Ectodermal cell (in vitro differentiated cells): ENCODE results near the gene ZNF575.
A peak's percentile ranks its signal among the peaks of the same experiment; 100 is the strongest.

Experiments
- H3K27ac ChIP-seq: 2 replicates; pipeline ENCODE4 v1.7.0; 2013; ENCODE audit warnings: mild to moderate bottlenecking, low read depth, low read length; ENCODE audit not compliant: insufficient read depth, poor library complexity, severe bottlenecking
- H3K27me3 ChIP-seq: 2 replicates; pipeline ENCODE4 v1.7.0; 2013; ENCODE audit warnings: mild to moderate bottlenecking, low read length; ENCODE audit not compliant: insufficient read depth, control insufficient read depth, poor library complexity, severe bottlenecking
- H3K36me3 ChIP-seq: one replicate; pipeline ENCODE4 v1.7.0; 2013; ENCODE audit warnings: low read length; ENCODE audit not compliant: control insufficient read depth, insufficient read depth
- H3K4me1 ChIP-seq: one replicate; pipeline ENCODE4 v1.7.0; 2013; ENCODE audit warnings: low read length; ENCODE audit not compliant: control insufficient read depth, insufficient read depth
- H3K4me3 ChIP-seq: 2 replicates; pipeline ENCODE4 v1.7.0; 2013; ENCODE audit warnings: low read depth, low read length, control low read depth; ENCODE audit not compliant: insufficient read depth
- H3K9me3 ChIP-seq: 2 replicates; pipeline ENCODE4 v1.7.0; 2013; ENCODE audit warnings: mild to moderate bottlenecking, low read length, moderate library complexity; ENCODE audit not compliant: control insufficient read depth
- WGBS, 2 experiments: methylation state at CpG; one replicate each; pipeline ENCODE4 v1.1.7; 2013; ENCODE audit warnings: missing lambda C conversion rate in 2 of 2; 5-methylcytosine and 5-hydroxymethylcytosine counted together

Gene ZNF575

DNA sequence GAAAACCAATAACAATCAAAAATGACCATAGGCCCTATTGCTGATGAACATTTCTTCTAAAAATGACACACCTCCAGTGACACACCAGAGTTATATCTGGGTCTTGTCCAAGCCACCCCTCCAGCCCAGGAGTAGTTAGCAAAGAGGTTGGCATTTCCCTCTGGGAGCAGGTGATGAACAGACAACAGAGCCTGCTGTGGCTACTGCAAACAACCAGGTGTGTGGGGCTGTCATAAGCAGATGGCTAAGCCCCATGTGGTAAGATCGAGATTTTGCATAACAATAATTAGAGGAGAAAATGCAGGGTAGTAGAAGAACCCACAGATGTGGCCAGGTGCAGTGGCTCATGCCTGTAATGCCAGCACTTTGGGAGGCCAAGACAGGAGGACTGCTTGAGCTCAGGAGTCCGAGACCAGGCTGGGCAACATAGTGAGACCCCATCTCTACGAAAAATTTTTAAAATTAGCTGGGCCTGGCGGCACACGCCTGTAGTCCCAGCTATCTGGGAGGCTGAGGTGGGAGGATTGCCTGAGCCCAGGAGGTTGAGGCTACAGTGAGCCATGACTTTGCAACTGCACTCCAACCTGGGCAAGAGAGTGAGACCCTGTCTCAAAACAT lies 37.3 kb downstream of the ZNF575 start:
- H3K27me3 ChIP-seq = no peaks in the 10 kb centered on the region
- no peaks in the 10 kb centered on the region for H3K9me3 ChIP-seq
- H3K4me3 ChIP-seq = no peak overlapping the region
- no peak overlapping the region for H3K27ac ChIP-seq
- H3K36me3 ChIP-seq = no peaks in the 10 kb centered on the region
- peaks cover 4% of the 10 kb centered on the region for H3K4me1 ChIP-seq
- 91 to 94% methylated on average over 5 of the region's 5 CpGs for WGBS, 2 experiments

DNA sequence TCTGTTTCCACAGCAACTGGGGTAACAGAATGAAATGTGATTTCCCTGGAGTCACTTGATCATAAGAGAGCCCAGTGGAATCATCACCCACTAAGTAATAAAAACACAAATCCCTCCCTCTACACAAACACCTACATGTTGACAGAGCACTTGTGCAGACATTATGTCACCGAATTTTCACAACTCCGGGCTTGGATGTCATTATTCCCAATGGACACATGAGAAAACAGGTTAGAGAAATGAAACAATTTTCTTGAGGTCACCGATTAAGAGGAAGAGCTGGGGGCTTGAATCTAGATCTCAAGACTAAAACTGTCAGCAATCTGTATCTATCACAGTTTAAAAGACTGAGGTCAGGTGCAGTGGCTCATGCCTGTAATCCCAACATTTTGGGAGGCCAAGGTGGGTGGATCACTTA lies 39.2 kb downstream of the ZNF575 start:
- Histone ChIP-seq H3K27ac (no peak overlapping the region), H3K36me3 (no peaks in the 10 kb centered on the region), H3K9me3 (no peaks in the 10 kb centered on the region), H3K4me3 (no peak overlapping the region), H3K27me3 (no peaks in the 10 kb centered on the region), H3K4me1 (peaks cover 4% of the 10 kb centered on the region)
- WGBS, 2 experiments = 94 to 97% methylated on average over 3 of the region's 3 CpGs

DNA sequence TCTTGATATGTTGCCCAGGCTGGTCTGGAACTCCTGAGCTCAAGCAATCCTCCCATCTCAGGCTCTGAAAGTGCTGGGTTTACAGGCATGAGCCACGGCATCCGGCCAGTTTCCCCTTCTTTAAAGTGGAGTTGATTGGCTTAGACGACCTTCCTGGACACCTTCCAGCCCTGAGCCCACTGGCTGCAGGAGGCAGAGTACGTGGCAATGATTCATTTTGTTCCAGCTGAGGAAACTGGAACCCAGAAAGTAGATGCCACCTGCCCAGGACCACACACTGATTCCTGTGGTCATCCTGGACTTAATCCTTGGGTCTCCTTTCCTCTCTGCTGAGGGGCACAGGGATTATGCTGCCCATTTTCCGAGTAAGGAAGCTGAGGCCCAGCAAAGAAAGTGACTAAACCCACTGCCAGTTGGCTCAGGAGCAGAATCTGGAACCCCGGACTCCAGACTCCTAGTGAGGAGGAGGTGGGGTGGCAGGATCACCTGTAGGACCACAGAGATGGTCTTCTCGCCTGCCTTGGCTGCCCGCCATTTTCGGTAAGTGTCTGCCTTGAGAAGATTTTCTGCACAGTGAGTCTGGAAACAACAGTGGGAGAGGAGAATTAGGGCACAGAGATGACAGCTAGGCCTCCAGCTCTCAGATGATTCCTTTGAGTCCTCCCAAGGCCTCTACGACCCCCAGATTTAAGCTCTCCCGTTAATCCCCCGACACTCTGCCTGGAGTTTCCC lies 41.6 kb downstream of the ZNF575 start:
- Histone ChIP-seq H3K36me3 (no peaks in the 10 kb centered on the region), H3K4me3 (peak overlapping the region; percentile 82), H3K27me3 (no peaks in the 10 kb centered on the region), H3K27ac (no peak overlapping the region), H3K9me3 (no peaks in the 10 kb centered on the region), H3K4me1 (peaks cover 4% of the 10 kb centered on the region)
- WGBS, 2 experiments = 66 to 67% methylated on average over 12 of the region's 12 CpGs

DNA sequence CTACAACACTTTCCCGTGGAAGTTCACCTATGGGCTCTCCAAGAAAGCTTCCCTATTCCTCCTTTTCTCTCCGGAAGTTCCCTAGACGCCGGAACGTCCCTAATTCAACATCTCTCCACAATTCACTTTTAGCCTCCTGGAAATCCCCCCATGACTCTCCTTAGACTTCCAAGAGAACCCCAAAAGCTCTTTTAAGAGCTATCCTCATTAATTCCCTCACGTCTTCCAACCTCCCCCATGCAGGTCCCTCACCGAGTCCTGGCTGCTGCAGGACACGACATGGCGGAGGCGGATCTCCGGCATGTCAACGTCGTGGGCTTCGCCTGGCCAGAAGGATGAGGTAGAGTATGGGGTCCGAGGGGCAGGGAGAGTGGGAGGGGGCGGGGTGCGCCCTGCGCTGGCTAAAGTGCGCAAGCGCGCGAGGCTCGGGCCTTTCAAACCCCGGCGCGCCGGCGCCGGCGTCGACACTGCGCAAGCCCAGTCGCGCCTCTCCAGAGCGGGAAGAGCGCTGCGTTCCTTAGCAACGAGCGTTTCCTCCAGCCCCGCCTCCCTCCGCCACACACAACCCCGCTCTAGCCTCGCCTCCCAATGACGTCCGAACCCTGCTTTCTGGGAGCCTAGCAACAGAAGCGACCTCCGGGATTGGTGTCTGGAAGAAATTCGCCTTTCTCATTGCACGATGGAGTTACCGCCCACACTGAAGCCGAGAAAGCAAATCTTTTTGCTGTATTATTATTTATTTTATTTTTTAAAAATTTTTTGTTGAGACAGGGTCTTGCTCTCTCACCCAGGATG lies 42.4 kb downstream of the ZNF575 start, which contains the start of the genes PINLYP and XRCC1:
Gene PINLYP, plus strand, starts transcription at position 646 of the 795 bp plus-strand sequence. CDS start 1,391 bp downstream, outside the sequence.
Gene XRCC1, minus strand, starts transcription at position 372 of the 795 bp plus-strand sequence. Its CDS starts 69 bp downstream, at position 303.
- Histone ChIP-seq H3K4me1 (peaks cover 4% of the 10 kb centered on the region), H3K9me3 (no peaks in the 10 kb centered on the region), H3K27ac (peak within 1 kb of the TSS; percentile 21), H3K4me3 (peak within 1 kb of the TSS; percentile 82), H3K36me3 (no peaks in the 10 kb centered on the region), H3K27me3 (no peaks in the 10 kb centered on the region)
- WGBS, 2 experiments = 0 to 1% methylated on average over 49 to 50 of the region's 51 CpGs

DNA sequence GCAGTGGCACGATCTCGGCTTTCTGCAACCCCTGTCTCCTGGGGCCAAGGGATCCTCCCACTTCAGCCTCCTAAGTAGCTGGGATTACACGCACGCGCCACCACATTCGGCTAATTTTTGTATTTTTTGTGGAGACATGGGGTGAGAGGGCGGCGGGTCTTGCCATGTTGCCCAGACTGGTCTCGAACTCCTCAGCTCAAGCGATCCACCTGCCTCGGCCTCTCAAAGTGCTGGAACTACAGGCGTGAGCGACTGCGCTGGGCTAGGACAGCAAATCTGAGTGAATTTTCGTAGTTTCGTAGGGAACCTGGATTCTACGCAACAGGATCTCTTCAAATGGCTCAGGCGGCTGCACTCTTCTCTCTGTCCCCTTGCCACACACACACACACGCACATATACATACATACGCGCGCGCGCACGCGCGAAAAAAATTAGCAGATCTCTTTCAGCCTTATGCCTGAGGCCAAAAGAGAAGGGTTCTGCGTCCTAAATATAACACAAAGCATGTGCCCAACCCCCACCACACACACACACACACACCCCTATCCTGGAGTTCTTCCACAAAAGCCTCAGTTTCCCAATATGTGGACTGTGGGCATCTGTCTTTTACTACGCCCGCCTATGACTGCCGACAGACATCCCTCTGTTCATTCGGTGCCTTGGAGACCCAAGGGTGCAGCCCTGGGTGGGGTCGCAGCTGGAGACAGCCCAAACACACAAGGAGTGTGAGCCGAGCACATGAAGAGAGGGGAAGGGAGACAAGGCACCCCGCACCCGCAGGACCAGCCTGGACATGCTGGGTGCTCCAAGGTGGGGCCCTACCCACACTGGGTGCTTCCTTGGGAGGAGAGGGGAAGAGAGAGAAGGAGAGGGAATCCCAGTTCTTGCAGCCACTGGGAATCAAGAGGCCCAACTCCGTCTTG lies 43.2 kb downstream of the ZNF575 start:
- Histone ChIP-seq H3K4me1 (peaks cover 4% of the 10 kb centered on the region), H3K36me3 (no peaks in the 10 kb centered on the region), H3K4me3 (peak overlapping the region; percentile 7), H3K9me3 (no peaks in the 10 kb centered on the region), H3K27ac (no peak overlapping the region), H3K27me3 (no peaks in the 10 kb centered on the region)
- 87 to 88% methylated on average over 37 of the region's 37 CpGs for WGBS, 2 experiments

DNA sequence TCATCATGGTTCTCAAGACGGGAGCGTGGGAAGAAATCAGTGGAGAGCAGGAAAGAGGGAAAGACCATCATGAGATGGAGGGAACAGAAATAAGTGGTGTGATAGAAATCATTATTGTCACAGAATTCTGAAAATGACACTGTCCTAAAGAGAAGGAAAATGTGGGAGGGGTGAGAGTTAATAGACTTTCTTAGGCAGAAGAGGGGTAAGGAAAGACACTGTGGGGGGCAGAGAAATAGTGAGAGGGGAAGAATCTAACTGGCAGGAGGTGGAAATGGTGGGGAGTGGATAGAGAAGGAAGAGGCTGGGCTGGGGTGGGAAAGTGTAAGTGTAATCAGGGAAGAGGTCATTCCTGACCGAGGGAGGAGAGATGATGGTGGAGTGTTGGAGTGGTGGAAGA lies 45.8 kb downstream of the ZNF575 start:
- no peaks in the 10 kb centered on the region for H3K27me3 ChIP-seq
- no peaks in the 10 kb centered on the region for H3K9me3 ChIP-seq
- H3K4me1 ChIP-seq = peaks cover 4% of the 10 kb centered on the region
- H3K4me3 ChIP-seq = no peak overlapping the region
- WGBS, 2 experiments = 89 to 95% methylated on average over 3 of the region's 3 CpGs
- no peaks in the 10 kb centered on the region for H3K36me3 ChIP-seq
- no peak overlapping the region for H3K27ac ChIP-seq

DNA sequence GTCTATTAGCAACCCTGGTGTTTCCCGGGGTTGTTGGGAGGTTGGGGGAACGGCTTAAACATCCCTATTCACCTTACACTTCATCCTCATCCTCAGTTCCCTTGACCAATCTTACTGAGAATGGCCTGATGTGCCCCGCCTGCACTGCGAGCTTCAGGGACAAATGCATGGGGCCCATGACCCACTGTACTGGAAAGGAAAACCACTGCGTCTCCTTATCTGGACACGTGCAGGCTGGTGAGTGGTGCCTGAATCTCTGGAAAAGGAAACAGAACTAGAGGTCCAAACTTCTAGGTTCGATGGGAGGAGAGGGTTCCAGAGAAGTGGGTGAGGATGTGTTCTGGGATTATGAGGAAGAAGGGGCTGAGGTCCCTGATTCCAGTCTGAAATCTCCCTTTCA lies 48.5 kb downstream of the ZNF575 start:
- Histone ChIP-seq H3K27ac (no peak overlapping the region), H3K36me3 (no peaks in the 10 kb centered on the region), H3K27me3 (no peaks in the 10 kb centered on the region), H3K9me3 (no peaks in the 10 kb centered on the region), H3K4me1 (no peaks in the 10 kb centered on the region), H3K4me3 (no peak overlapping the region)
- WGBS, 2 experiments = 78 to 79% methylated on average over 7 of the region's 7 CpGs

DNA sequence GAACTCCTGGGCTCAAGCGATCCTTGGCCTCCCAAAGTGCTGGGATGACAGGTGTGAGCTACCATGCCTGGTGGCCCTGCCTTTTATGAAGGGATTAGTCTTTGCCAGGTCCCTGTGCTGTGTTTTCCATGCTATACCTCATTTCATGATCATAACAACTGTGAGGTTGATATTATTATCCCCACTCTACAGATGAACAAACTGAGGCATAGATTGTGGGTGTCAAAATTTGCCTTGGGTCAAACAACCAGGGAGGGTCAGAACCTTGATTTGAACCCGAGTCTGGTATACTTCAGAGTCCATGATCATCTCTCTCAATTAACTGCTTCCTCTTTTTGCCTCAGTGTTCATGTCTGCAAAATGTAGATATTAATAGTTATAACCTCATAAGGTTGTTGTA lies 49.5 kb downstream of the ZNF575 start:
- Histone ChIP-seq H3K27ac (no peak overlapping the region), H3K4me3 (no peak overlapping the region), H3K36me3 (no peaks in the 10 kb centered on the region), H3K9me3 (no peaks in the 10 kb centered on the region), H3K4me1 (no peaks in the 10 kb centered on the region), H3K27me3 (no peaks in the 10 kb centered on the region)
- 93 to 99% methylated on average over 2 of the region's 2 CpGs for WGBS, 2 experiments

DNA sequence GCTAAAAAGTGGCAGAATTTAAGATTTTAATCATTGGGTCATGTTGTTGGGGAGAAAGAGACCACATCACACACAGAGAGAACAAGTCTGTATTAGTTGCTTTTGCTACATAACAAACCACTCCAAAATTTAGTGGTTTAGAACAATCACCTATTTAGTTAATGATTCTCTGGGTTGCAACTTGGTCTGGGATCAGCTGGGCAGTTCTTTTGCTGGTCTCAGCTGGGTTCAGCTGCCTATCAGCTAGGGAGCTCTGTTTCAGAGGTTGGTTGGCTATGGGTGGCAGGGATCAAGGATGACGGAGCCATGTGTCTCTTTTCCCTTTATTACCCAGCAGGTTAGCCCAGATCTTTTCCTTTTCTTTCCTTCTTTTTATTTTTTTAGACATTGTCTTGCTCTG lies 51.5 kb downstream of the ZNF575 start:
- 77 to 85% methylated on average over 1 of the region's 1 CpG for WGBS, 2 experiments
- no peaks in the 10 kb centered on the region for H3K27me3 ChIP-seq
- no peaks in the 10 kb centered on the region for H3K4me1 ChIP-seq
- no peak overlapping the region for H3K4me3 ChIP-seq
- H3K27ac ChIP-seq = no peak overlapping the region
- no peaks in the 10 kb centered on the region for H3K9me3 ChIP-seq
- peaks cover 6% of the 10 kb centered on the region for H3K36me3 ChIP-seq
